ENCODE measurements around the gene FBXO4.

FBXO4 gene

GRCh38 chr5:41985945-41986695, 61.0 kb downstream of the FBXO4 start:
- DNase-seq: no peak

Data from inflammatory macrophage (primary cell).